Subcutaneous adipose tissue (tissue), 4 donors: ENCODE results near the gene CFAP298. TPM values are rescaled to one million over a fixed set of nuclear protein-coding genes. Genes with fewer than 3 reads are reported as not detected.

Experiments used
- CTCF ChIP-seq: fragments of 450-650 bp; IDR thresholded peaks from one replicate; pipeline ENCODE4 v1.5.1; 2016; ENCODE audit warnings: low read depth, mild to moderate bottlenecking, control low read depth, antibody characterized with exemption, moderate library complexity
- total RNA-seq, 4 donors: library from RNA; depleted of rRNA; stranded (reverse); fragments of >200 nt; gene quantifications; one replicate each; pipeline ENCODE4 v1.1.0, GENCODE V29; 2016

CFAP298 gene
- total RNA-seq, 4 donors from 2014 or later: 10.7 to 16.5 (median 13.6) TPM

- no peak for TF ChIP-seq CTCF
Measured at GRCh38 chr21:32581732-32582131, 30.4 kb downstream of the CFAP298 start.

- no peak for TF ChIP-seq CTCF
Measured at GRCh38 chr21:32580949-32581348, 31.2 kb downstream of the CFAP298 start.

- TF ChIP-seq CTCF: no peak
Measured at GRCh38 chr21:32578107-32578691, 34.0 kb downstream of the CFAP298 start.

- no peak for TF ChIP-seq CTCF
Measured at GRCh38 chr21:32576011-32576410, 36.2 kb downstream of the CFAP298 start.

GRCh38 chr21:32574946-32575925, 36.9 kb downstream of the CFAP298 start:
- no peak for TF ChIP-seq CTCF

GRCh38 chr21:32572574-32573420, 39.4 kb downstream of the CFAP298 start:
- TF ChIP-seq CTCF: no peak
